HCT116 (cell line): ENCODE data around the gene TMCO6. TPM values are rescaled to one million over a fixed set of nuclear protein-coding genes. Genes with fewer than 3 reads are reported as not detected.
"Not testable (repeated sequence)": the region's sequence is repeated elsewhere in the genome, so short reads cannot be mapped to it uniquely, and the experiment has no call there.

ENCODE experiments used
- ATAC-seq: fragments of 200-7000 bp; cut with Tn5 transposase; 2 replicates; pipeline ENCODE4 v1.9.1; 2020; ENCODE audit warnings: mild to moderate bottlenecking, moderate library complexity
- BruUV-seq: library from RNA; stranded (reverse); fragments of 400-500 nt; replicated peaks from 2 replicates; lab custom pipeline; 2021; lab: Mats Ljungman, UMichigan
- CTCF ChIA-PET: fragments of 300-600 bp; sonication (Branson Sonifier 250); formaldehyde crosslinking; loops from one replicate; lab custom pipeline; 2021; ENCODE audit warnings: antibody characterized with exemption; lab: Charles Lee
- POLR2A ChIA-PET: fragments of 300-600, 350-600 bp; sonication (Branson Sonifier 250); formaldehyde crosslinking; loops from one replicate; lab custom pipeline; 2021; ENCODE audit warnings: antibody characterized with exemption; lab: Charles Lee
- RAD21 ChIA-PET, 2 experiments: fragments of 300-600 bp; sonication (Branson Sonifier 250); formaldehyde crosslinking; loops; one replicate each; lab custom pipeline; 2023; ENCODE audit warnings: low total read pairs in 2 of 2; ENCODE audit not compliant: uncharacterized antibody in 2 of 2, unreplicated experiment in 2 of 2, low non-redundant PET in 1 of 2; lab: Charles Lee
- DNase-seq: peaks from one replicate; pipeline ENCODE4 v3.0.0-alpha.2; 2010; ENCODE audit warnings: low read depth, low spot score
- H2AFZ ChIP-seq: fragments of 200-600 bp; shearing (Covaris generic), sonication (generic); 2 replicates; pipeline ENCODE4 v1.6.1; 2017; ENCODE audit warnings: low read depth, mixed run types, mixed read lengths, antibody characterized with exemption, low read length; ENCODE audit not compliant: poor library complexity, severe bottlenecking
- H3K27ac ChIP-seq: 2 replicates; pipeline ENCODE4 v1.5.1; 2012; ENCODE audit warnings: low read depth, low read length
- H3K27me3 ChIP-seq: fragments of 200-600 bp; sonication (generic); 2 replicates; pipeline ENCODE4 v1.6.1; 2016; ENCODE audit warnings: mixed run types, low read length, mixed read lengths; ENCODE audit not compliant: insufficient read depth
- H3K36me3 ChIP-seq, 2 experiments: fragments of 200-500 bp in 1 of 2; fragments of 200-600 bp in 1 of 2; sonication (Bioruptor generic) in 1 of 2; sonication (generic) in 1 of 2; 2 replicates each; pipeline versions ENCODE4 v1.5.1 to v1.6.1; 2014 to 2016; ENCODE audit warnings: low read length in 2 of 2, inconsistent platforms in 1 of 2, mixed read lengths in 1 of 2, mixed run types in 1 of 2; ENCODE audit not compliant: insufficient read depth in 2 of 2, control insufficient read depth in 1 of 2
- H3K4me1 ChIP-seq, 2 experiments: fragments of 200-600 bp in 1 of 2; sonication (generic) in 1 of 2; 2 replicates each; pipeline versions ENCODE4 v1.5.1 to v1.6.1; 2012 to 2017; ENCODE audit warnings: low read length in 2 of 2, inconsistent platforms in 1 of 2, mild to moderate bottlenecking in 1 of 2, mixed read lengths in 1 of 2, mixed run types in 1 of 2, moderate library complexity in 1 of 2; ENCODE audit not compliant: insufficient read depth in 2 of 2, control insufficient read depth in 1 of 2
- H3K4me2 ChIP-seq: fragments of 200-600 bp; sonication (generic); 2 replicates; pipeline ENCODE4 v1.6.1; 2017; ENCODE audit warnings: mixed run types, low read length, mixed read lengths
- H3K4me3 ChIP-seq, 2 experiments: fragments of 200-600 bp in 1 of 2; sonication (generic) in 1 of 2; replicated peaks in 1 of 2; 2 replicates each; pipeline ENCODE4 v1.5.1; 2011 to 2016; ENCODE audit warnings: low read length in 2 of 2, control low read depth in 1 of 2, low read depth in 1 of 2, mild to moderate bottlenecking in 1 of 2, mixed read lengths in 1 of 2, mixed run types in 1 of 2
- H3K79me2 ChIP-seq: fragments of 200-600 bp; sonication (generic); 2 replicates; pipeline ENCODE4 v1.6.1; 2017; ENCODE audit warnings: mild to moderate bottlenecking, mixed run types, low read length, moderate library complexity, mixed read lengths; ENCODE audit not compliant: insufficient read depth
- H3K9ac ChIP-seq: fragments of 200-600 bp; sonication (generic); 2 replicates; pipeline ENCODE4 v1.6.1; 2016; ENCODE audit warnings: low read length, mixed read lengths
- H3K9me2 ChIP-seq: fragments of 200-600 bp; sonication (generic), shearing (Covaris generic); 2 replicates; pipeline ENCODE4 v1.6.1; 2017; ENCODE audit warnings: mixed run types, mild to moderate bottlenecking, moderate library complexity; ENCODE audit not compliant: insufficient read depth
- H3K9me3 ChIP-seq, 2 experiments: fragments of 200-500 bp in 1 of 2; fragments of 200-600 bp in 1 of 2; sonication (Bioruptor generic) in 1 of 2; sonication (generic) in 1 of 2; 2 replicates each; pipeline ENCODE4 v1.6.1; 2014 to 2017; ENCODE audit warnings: low read length in 2 of 2, mixed read lengths in 2 of 2, inconsistent platforms in 1 of 2, low read depth in 1 of 2, mild to moderate bottlenecking in 1 of 2, mixed run types in 1 of 2, moderate library complexity in 1 of 2; ENCODE audit not compliant: control insufficient read depth in 1 of 2, insufficient read depth in 1 of 2
- H4K20me1 ChIP-seq: fragments of 200-600 bp; sonication (generic), shearing (Covaris generic); 2 replicates; pipeline ENCODE4 v1.6.1; 2017; ENCODE audit warnings: mixed run types, mild to moderate bottlenecking, moderate library complexity; ENCODE audit not compliant: insufficient read depth
- ATF3 ChIP-seq: IDR thresholded peaks from 2 replicates; pipeline ENCODE4 v1.6.1; 2012
- CBX3 ChIP-seq: IDR thresholded peaks from 2 replicates; pipeline ENCODE4 v1.6.1; 2012; ENCODE audit warnings: low read depth
- CEBPB ChIP-seq: IDR thresholded peaks from 2 replicates; pipeline ENCODE4 v1.6.1; 2012; ENCODE audit warnings: low read depth
- CTCF ChIP-seq, 3 experiments: fragments of 200-600 bp in 1 of 3; sonication (generic) in 1 of 3; IDR thresholded peaks in 2 of 3; conservative IDR thresholded peaks in 1 of 3; 2 replicates each; pipeline ENCODE4 v1.5.1; 2012 to 2017; ENCODE audit warnings: low read depth in 2 of 3, low read length in 2 of 3, antibody characterized with exemption in 1 of 3, borderline replicate concordance in 1 of 3, control low read depth in 1 of 3, mild to moderate bottlenecking in 1 of 3, mixed read lengths in 1 of 3, mixed run types in 1 of 3, moderate library complexity in 1 of 3; ENCODE audit not compliant: insufficient read depth in 1 of 3
- ELF1 ChIP-seq: IDR thresholded peaks from 2 replicates; pipeline ENCODE4 v1.6.1; 2012; ENCODE audit warnings: low read depth, borderline replicate concordance
- EZH2 ChIP-seq: fragments of 200-600 bp; sonication (generic); IDR thresholded peaks from 2 replicates; pipeline ENCODE4 v1.6.1; 2017; ENCODE audit warnings: antibody characterized with exemption, mixed run types
- EZH2phosphoT487 ChIP-seq: fragments of 200-600 bp; IDR thresholded peaks from 2 replicates; pipeline ENCODE4 v1.6.1; 2018; ENCODE audit warnings: antibody characterized with exemption, borderline replicate concordance
- MAX ChIP-seq: IDR thresholded peaks from 2 replicates; pipeline ENCODE4 v1.6.1; 2012
- POLR2A ChIP-seq: IDR thresholded peaks from 2 replicates; pipeline ENCODE4 v1.7.0; 2011; ENCODE audit warnings: borderline replicate concordance; ENCODE audit not compliant: insufficient read depth, insufficient read length; ENCODE audit errors: extremely low read depth
- SIN3A ChIP-seq: IDR thresholded peaks from 2 replicates; pipeline ENCODE4 v1.6.1; 2012; ENCODE audit warnings: low read depth
- SP1 ChIP-seq: IDR thresholded peaks from 2 replicates; pipeline ENCODE4 v1.6.1; 2012; ENCODE audit warnings: low read depth
- SRF ChIP-seq: IDR thresholded peaks from 2 replicates; pipeline ENCODE4 v1.6.1; 2012; ENCODE audit warnings: low read depth
- ZBTB33 ChIP-seq: IDR thresholded peaks from 2 replicates; pipeline ENCODE4 v1.6.1; 2011; ENCODE audit warnings: mild to moderate bottlenecking, low read length, moderate library complexity; ENCODE audit not compliant: insufficient replicate concordance; ENCODE audit errors: extremely low read depth
- intact Hi-C: fragments of 100-400 bp; cut with micrococcal nuclease; formaldehyde crosslinking; loops from 2 replicates; pipeline ENCODE4 v1.10.0; 2022
- total RNA-seq: library from RNA; stranded (reverse); gene quantifications from one replicate; pipeline ENCODE4 v1.2.1, GENCODE V29; 2021; ENCODE audit not compliant: unreplicated experiment

Gene TMCO6
- total RNA-seq, 1 experiment from 2014 or later: 28.0 TPM

GRCh38 chr5:140637371-140638100 is 1.7 kb upstream of the TMCO6 start:
- no peak for DNase-seq
- H3K4me1 ChIP-seq: peaks cover 4 to 16% of the 10 kb centered on the region in 2 experiments; a peak in 3 of 4 replicates
- peaks cover 8% of the 10 kb centered on the region for H3K79me2 ChIP-seq
- no peak overlapping the region for H3K9ac ChIP-seq
- peaks cover 0 to 4% of the 10 kb centered on the region in 2 experiments; a peak in 1 of 4 replicates for H3K36me3 ChIP-seq
- no peak overlapping the region for H3K4me2 ChIP-seq
- H4K20me1 ChIP-seq: no peaks in the 10 kb centered on the region
- ChIA-PET RAD21 (no interaction called here), POLR2A (no interaction called here), CTCF (interaction anchor here (1.5 kb wide), 1 partner anchor 278 kb away, joined by 6 read pairs; no protein-coding TSS in a partner anchor)
- H3K9me3 ChIP-seq: no peaks in the 10 kb centered on the region
- no peak for TF ChIP-seq SP1
- TF ChIP-seq MAX: no peak
- TF ChIP-seq POLR2A: no peak
- no peak for TF ChIP-seq ZBTB33
- TF ChIP-seq SRF: no peak
- TF ChIP-seq CBX3: no peak
- no peak for TF ChIP-seq CEBPB
- TF ChIP-seq ELF1: no peak
- TF ChIP-seq ATF3: no peak
- no peak for TF ChIP-seq EZH2
- no peak for TF ChIP-seq EZH2phosphoT487
- TF ChIP-seq CTCF (IDR thresholded peaks at IDR 0.05 in 2 of 3, conservative IDR thresholded peaks at IDR 0.05 in 1 of 3; ENCODE audit: borderline replicate concordance in 1 of 3, insufficient read depth in 1 of 3, low read depth in 2 of 3, low read length in 2 of 3): no peak
- no peak for TF ChIP-seq SIN3A
- H2AFZ ChIP-seq: no peak overlapping the region
- H3K9me2 ChIP-seq: no peaks in the 10 kb centered on the region
- H3K27me3 ChIP-seq: no peaks in the 10 kb centered on the region
- intact Hi-C loops: loop anchor here (5.0 kb wide), 4 partner anchors 60 to 280 kb away; partner anchors contain the start of genes APBB3 and SLC35A4
- no peak for ATAC-seq
- BruUV-seq: no TSS peak
- H3K27ac ChIP-seq: no peak overlapping the region
- no peak overlapping the region for H3K4me3 ChIP-seq

- H3K4me3 ChIP-seq: peak overlapping the region in 1 of 2 experiments; percentile 80; a peak in 2 of 4 replicates
- H3K9me3 ChIP-seq, BruUV-seq, ATAC-seq, RAD21 ChIA-PET, H4K20me1 ChIP-seq, H3K9me2 ChIP-seq, H3K27me3 ChIP-seq, DNase-seq, H3K36me3 ChIP-seq: not testable (repeated sequence)
- H2AFZ ChIP-seq: peak overlapping the region; percentile 72
- peak overlapping the region; percentile 85; the same call in 1 of the 2 replicates for H3K9ac ChIP-seq
- H3K4me1 ChIP-seq: peaks cover 4 to 11% of the 10 kb centered on the region in 2 experiments; a peak in 3 of 4 replicates
- peaks cover 12% of the 10 kb centered on the region for H3K79me2 ChIP-seq
- ChIA-PET CTCF (interaction anchor here (0.6 to 1.9 kb wide), 3 partner anchors 9 to 280 kb away, joined by 3 to 8 read pairs (median 6); partner anchors contain the start of genes IK and NDUFA2), POLR2A (interaction anchor here (1.5 kb wide), 1 partner anchor 9 kb away, joined by 6 read pairs; the partner anchor contains the start of genes IK and NDUFA2)
- peak overlapping the region; percentile 36 for H3K27ac ChIP-seq
- peak overlapping the region; percentile 93 for H3K4me2 ChIP-seq
- intact Hi-C loops: loop anchor here (5.0 kb wide), 4 partner anchors 62 to 282 kb away; partner anchors contain the start of genes APBB3 and SLC35A4
Observed at GRCh38 chr5:140638898-140639147, 428 bp upstream of the TMCO6 start.
